WTC11 (cell line): ENCODE data around the gene PTPRN. TPM values are rescaled to one million over a fixed set of nuclear protein-coding genes. Genes with fewer than 3 reads are reported as not detected.
A peak's percentile ranks its signal among the peaks of the same experiment; 100 is the strongest.

ENCODE experiments used
- ATAC-seq: fragments of 200-7000 bp; cut with Tn5 transposase; 2 replicates; pipeline ENCODE4 v1.10.0; 2021; ENCODE audit warnings: mild to moderate bottlenecking, moderate library complexity
- CTCF ChIA-PET: fragments of 300-600 bp; sonication (Branson Sonifier 250); formaldehyde crosslinking; loops from one replicate; lab custom pipeline; 2021; ENCODE audit warnings: antibody characterized with exemption; lab: Charles Lee
- POLR2A ChIA-PET: fragments of 350-600 bp; sonication (Branson Sonifier 250); formaldehyde crosslinking; loops from one replicate; lab custom pipeline; 2021; ENCODE audit warnings: antibody characterized with exemption; lab: Charles Lee
- DNase-seq: peaks from one replicate; pipeline ENCODE4 v3.0.0; 2021; ENCODE audit warnings: low spot score
- H3K27ac Mint-ChIP-seq: 2 replicates; pipeline ENCODE4 v1.8.0; 2021; ENCODE audit warnings: mixed read lengths
- H3K27me3 Mint-ChIP-seq: 2 replicates; pipeline ENCODE4 v1.8.0; 2021; ENCODE audit warnings: low read depth, mild to moderate bottlenecking, moderate library complexity, mixed read lengths
- H3K36me3 Mint-ChIP-seq: 2 replicates; pipeline ENCODE4 v1.8.0; 2021; ENCODE audit warnings: mixed read lengths
- H3K4me1 Mint-ChIP-seq: 2 replicates; pipeline ENCODE4 v1.8.0; 2022; ENCODE audit warnings: mixed read lengths
- H3K4me3 Mint-ChIP-seq: 2 replicates; pipeline ENCODE4 v1.8.0; 2021; ENCODE audit warnings: mild to moderate bottlenecking, moderate library complexity, mixed read lengths
- H3K9me3 Mint-ChIP-seq: 2 replicates; pipeline ENCODE4 v1.8.0; 2021; ENCODE audit warnings: mixed read lengths
- CREM ChIP-seq: sonication (generic); formaldehyde crosslinking; IDR thresholded peaks from 2 replicates; pipeline ENCODE4 v1.8.1; 2022; ENCODE audit warnings: mild to moderate bottlenecking, missing genetic modification reagents, moderate library complexity
- GABPB1 ChIP-seq: sonication (generic); formaldehyde crosslinking; IDR thresholded peaks from 2 replicates; pipeline ENCODE4 v1.8.1; 2023; ENCODE audit warnings: mild to moderate bottlenecking, missing genetic modification reagents
- IRF2 ChIP-seq: sonication (generic); formaldehyde crosslinking; IDR thresholded peaks from 2 replicates; pipeline ENCODE4 v1.8.0; 2022; ENCODE audit warnings: low read depth, missing genetic modification reagents, borderline replicate concordance
- JUN ChIP-seq: sonication (generic); formaldehyde crosslinking; IDR thresholded peaks from 2 replicates; pipeline ENCODE4 v1.8.0; 2023; ENCODE audit warnings: mild to moderate bottlenecking, missing genetic modification reagents
- TP53 ChIP-seq: sonication (generic); formaldehyde crosslinking; IDR thresholded peaks from 2 replicates; pipeline ENCODE4 v1.8.1; 2023; ENCODE audit warnings: mild to moderate bottlenecking, missing genetic modification reagents
- ZNF396 ChIP-seq: fragments of 250-450 bp; sonication (Bioruptor Pico); IDR thresholded peaks from 2 replicates; pipeline ENCODE4 v1.8.0; 2021; ENCODE audit warnings: mild to moderate bottlenecking, moderate library complexity, borderline replicate concordance
- total RNA-seq: library from RNA; stranded (reverse); gene quantifications from 3 replicates; pipeline ENCODE4 v1.2.3, GENCODE V29; 2021
- TF ChIP-seq, protein P1 (sequence below): sonication (generic); formaldehyde crosslinking; IDR thresholded peaks from 2 replicates; pipeline ENCODE4 v1.8.0; 2023; ENCODE audit warnings: missing genetic modification reagents
- TF ChIP-seq, protein P2 (sequence below): fragments of 250-450 bp; sonication (Bioruptor Pico); IDR thresholded peaks from 2 replicates; pipeline ENCODE4 v1.8.0; 2021; ENCODE audit warnings: mild to moderate bottlenecking
- TF ChIP-seq, protein P3 (sequence below): sonication (generic); formaldehyde crosslinking; IDR thresholded peaks from 2 replicates; pipeline ENCODE4 v1.8.1; 2022; ENCODE audit warnings: low read depth, mild to moderate bottlenecking, moderate library complexity, missing genetic modification reagents, borderline replicate concordance
- TF ChIP-seq, protein P4 (sequence below): sonication (generic); formaldehyde crosslinking; IDR thresholded peaks from 2 replicates; pipeline ENCODE4 v1.8.0; 2022; ENCODE audit warnings: mild to moderate bottlenecking, missing genetic modification reagents
- TF ChIP-seq, protein P5 (sequence below): sonication (generic); formaldehyde crosslinking; IDR thresholded peaks from 2 replicates; pipeline ENCODE4 v1.8.1; 2023; ENCODE audit warnings: mild to moderate bottlenecking, missing genetic modification reagents, moderate library complexity
- TF ChIP-seq, protein P6 (sequence below): sonication (generic); formaldehyde crosslinking; IDR thresholded peaks from 2 replicates; pipeline ENCODE4 v1.8.1; 2022; ENCODE audit warnings: missing genetic modification reagents, borderline replicate concordance
- TF ChIP-seq, protein P7 (sequence below): sonication (generic); formaldehyde crosslinking; IDR thresholded peaks from 2 replicates; pipeline ENCODE4 v1.8.1; 2023; ENCODE audit warnings: mild to moderate bottlenecking, missing genetic modification reagents

The PTPRN gene
- total RNA-seq, 1 experiment from 2014 or later, result 3.8 TPM

DNA sequence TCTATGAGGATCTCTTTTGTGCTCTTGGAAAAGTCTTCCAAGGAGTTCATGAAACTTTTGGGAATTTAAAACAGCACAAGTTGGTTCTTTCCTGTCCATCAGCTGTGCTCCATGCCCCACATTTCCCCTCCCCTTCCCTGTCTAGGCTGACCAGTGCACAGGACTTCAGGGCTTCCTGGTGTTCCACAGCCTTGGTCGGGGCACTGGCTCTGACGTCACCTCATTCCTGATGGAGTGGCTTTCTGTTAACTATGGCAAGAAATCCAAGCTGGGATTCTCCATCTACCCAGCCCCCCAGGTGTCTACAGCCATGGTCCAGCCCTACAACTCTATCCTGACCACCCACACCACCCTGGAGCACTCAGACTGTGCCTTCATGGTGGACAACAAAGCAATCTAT lies 38.2 kb downstream of the PTPRN start (continued):
- TF ChIP-seq, protein P1, sequence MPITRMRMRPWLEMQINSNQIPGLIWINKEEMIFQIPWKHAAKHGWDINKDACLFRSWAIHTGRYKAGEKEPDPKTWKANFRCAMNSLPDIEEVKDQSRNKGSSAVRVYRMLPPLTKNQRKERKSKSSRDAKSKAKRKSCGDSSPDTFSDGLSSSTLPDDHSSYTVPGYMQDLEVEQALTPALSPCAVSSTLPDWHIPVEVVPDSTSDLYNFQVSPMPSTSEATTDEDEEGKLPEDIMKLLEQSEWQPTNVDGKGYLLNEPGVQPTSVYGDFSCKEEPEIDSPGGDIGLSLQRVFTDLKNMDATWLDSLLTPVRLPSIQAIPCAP (CRISPR knock-in tag), result no peak
- TF ChIP-seq, protein P2, sequence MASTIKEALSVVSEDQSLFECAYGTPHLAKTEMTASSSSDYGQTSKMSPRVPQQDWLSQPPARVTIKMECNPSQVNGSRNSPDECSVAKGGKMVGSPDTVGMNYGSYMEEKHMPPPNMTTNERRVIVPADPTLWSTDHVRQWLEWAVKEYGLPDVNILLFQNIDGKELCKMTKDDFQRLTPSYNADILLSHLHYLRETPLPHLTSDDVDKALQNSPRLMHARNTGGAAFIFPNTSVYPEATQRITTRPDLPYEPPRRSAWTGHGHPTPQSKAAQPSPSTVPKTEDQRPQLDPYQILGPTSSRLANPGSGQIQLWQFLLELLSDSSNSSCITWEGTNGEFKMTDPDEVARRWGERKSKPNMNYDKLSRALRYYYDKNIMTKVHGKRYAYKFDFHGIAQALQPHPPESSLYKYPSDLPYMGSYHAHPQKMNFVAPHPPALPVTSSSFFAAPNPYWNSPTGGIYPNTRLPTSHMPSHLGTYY (CRISPR knock-in tag), result no peak
- TF ChIP-seq TP53 (CRISPR knock-in tag) (no peak), CREM (CRISPR knock-in tag) (no peak)
- TF ChIP-seq, protein P3, sequence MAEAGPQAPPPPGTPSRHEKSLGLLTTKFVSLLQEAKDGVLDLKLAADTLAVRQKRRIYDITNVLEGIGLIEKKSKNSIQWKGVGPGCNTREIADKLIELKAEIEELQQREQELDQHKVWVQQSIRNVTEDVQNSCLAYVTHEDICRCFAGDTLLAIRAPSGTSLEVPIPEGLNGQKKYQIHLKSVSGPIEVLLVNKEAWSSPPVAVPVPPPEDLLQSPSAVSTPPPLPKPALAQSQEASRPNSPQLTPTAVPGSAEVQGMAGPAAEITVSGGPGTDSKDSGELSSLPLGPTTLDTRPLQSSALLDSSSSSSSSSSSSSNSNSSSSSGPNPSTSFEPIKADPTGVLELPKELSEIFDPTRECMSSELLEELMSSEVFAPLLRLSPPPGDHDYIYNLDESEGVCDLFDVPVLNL (CRISPR knock-in tag), result no peak
- TF ChIP-seq, protein P4, sequence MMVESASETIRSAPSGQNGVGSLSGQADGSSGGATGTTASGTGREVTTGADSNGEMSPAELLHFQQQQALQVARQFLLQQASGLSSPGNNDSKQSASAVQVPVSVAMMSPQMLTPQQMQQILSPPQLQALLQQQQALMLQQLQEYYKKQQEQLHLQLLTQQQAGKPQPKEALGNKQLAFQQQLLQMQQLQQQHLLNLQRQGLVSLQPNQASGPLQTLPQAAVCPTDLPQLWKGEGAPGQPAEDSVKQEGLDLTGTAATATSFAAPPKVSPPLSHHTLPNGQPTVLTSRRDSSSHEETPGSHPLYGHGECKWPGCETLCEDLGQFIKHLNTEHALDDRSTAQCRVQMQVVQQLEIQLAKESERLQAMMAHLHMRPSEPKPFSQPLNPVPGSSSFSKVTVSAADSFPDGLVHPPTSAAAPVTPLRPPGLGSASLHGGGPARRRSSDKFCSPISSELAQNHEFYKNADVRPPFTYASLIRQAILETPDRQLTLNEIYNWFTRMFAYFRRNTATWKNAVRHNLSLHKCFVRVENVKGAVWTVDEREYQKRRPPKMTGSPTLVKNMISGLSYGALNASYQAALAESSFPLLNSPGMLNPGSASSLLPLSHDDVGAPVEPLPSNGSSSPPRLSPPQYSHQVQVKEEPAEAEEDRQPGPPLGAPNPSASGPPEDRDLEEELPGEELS (CRISPR knock-in tag), result no peak
- TF ChIP-seq, protein P5, sequence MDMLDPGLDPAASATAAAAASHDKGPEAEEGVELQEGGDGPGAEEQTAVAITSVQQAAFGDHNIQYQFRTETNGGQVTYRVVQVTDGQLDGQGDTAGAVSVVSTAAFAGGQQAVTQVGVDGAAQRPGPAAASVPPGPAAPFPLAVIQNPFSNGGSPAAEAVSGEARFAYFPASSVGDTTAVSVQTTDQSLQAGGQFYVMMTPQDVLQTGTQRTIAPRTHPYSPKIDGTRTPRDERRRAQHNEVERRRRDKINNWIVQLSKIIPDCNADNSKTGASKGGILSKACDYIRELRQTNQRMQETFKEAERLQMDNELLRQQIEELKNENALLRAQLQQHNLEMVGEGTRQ (CRISPR knock-in tag), result no peak
- TF ChIP-seq, protein P6, sequence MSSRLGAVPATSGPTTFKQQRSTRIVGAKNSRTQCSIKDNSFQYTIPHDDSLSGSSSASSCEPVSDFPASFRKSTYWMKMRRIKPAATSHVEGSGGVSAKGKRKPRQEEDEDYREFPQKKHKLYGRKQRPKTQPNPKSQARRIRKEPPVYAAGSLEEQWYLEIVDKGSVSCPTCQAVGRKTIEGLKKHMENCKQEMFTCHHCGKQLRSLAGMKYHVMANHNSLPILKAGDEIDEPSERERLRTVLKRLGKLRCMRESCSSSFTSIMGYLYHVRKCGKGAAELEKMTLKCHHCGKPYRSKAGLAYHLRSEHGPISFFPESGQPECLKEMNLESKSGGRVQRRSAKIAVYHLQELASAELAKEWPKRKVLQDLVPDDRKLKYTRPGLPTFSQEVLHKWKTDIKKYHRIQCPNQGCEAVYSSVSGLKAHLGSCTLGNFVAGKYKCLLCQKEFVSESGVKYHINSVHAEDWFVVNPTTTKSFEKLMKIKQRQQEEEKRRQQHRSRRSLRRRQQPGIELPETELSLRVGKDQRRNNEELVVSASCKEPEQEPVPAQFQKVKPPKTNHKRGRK (CRISPR knock-in tag), result no peak
- TF ChIP-seq, protein P7, sequence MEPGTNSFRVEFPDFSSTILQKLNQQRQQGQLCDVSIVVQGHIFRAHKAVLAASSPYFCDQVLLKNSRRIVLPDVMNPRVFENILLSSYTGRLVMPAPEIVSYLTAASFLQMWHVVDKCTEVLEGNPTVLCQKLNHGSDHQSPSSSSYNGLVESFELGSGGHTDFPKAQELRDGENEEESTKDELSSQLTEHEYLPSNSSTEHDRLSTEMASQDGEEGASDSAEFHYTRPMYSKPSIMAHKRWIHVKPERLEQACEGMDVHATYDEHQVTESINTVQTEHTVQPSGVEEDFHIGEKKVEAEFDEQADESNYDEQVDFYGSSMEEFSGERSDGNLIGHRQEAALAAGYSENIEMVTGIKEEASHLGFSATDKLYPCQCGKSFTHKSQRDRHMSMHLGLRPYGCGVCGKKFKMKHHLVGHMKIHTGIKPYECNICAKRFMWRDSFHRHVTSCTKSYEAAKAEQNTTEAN (CRISPR knock-in tag), result no peak

DNA sequence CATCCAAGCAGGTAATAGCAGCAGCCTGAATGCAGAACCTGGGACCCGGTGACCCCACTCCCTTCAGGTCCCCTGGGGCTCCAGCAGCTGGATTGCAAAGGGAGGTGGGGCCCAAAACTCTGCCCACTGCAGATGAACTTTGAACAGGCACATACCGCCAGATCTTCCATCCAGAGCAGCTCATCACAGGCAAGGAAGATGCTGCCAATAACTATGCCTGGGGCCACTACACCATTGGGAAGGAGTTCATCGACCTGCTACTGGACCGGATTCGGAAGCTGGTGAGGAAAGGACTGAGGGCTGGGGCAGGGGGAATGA lies 39.2 kb downstream of the PTPRN start:
- Mint-ChIP-seq H3K27me3 (peaks cover 42% of the 10 kb centered on the region), H3K36me3 (no peaks in the 10 kb centered on the region)
- CTCF ChIA-PET, result interaction anchor here (1.0 to 1.6 kb wide), 4 partner anchors 9 to 240 kb away, joined by 3 to 5 read pairs (median 3); partner anchors contain the start of gene DNAJB2
- no peak for TF ChIP-seq ZNF396 (CRISPR knock-in tag)
- TF ChIP-seq IRF2, result no peak
- TF ChIP-seq GABPB1, result peak; percentile 36; the same call in 1 of the 2 replicates
- no peak for TF ChIP-seq JUN (CRISPR knock-in tag)
- TF ChIP-seq, all 79 proteins: peak for 1
- H3K4me3 Mint-ChIP-seq, result no peak overlapping the region
- H3K9me3 Mint-ChIP-seq, result no peaks in the 10 kb centered on the region
- peaks cover 8% of the 10 kb centered on the region for H3K4me1 Mint-ChIP-seq
- DNase-seq, result no peak
- POLR2A ChIA-PET, result no interaction called here
- ATAC-seq, result no peak
- no peak overlapping the region for H3K27ac Mint-ChIP-seq
